ENCODE results near the gene OR4D9.
"Not testable (repeated sequence)": the region's sequence is repeated elsewhere in the genome, so short reads cannot be mapped to it uniquely, and the experiment has no call there.

The OR4D9 gene

GRCh38 chr11:59510941-59511589 lies at the start of gene OR4D9:
Gene OR4D9 (plus strand): TSS chr11:59511539. CDS start chr11:59514913, 3,374 bp downstream.
- no peak within 1 kb of the TSS for H3K27ac Mint-ChIP-seq
- no peaks in the 10 kb centered on the region for H3K9me3 Mint-ChIP-seq
- no peaks in the 10 kb centered on the region for H3K27me3 Mint-ChIP-seq
- no peaks in the 10 kb centered on the region for H3K36me3 Mint-ChIP-seq (ENCODE audit: low read depth)
- ATAC-seq (no peak), DNase-seq (no peak)
- H3K4me3 Mint-ChIP-seq = no peak within 1 kb of the TSS
- H3K4me1 Mint-ChIP-seq = peaks cover 16% of the 10 kb centered on the region

- ATAC-seq = no peak
- peaks cover 19% of the 10 kb centered on the region for H3K27me3 Mint-ChIP-seq
- no peaks in the 10 kb centered on the region for H3K9me3 Mint-ChIP-seq
- DNase-seq = no peak
- H3K36me3 Mint-ChIP-seq (ENCODE audit: low read depth) = no peaks in the 10 kb centered on the region
- no peak overlapping the region for H3K4me3 Mint-ChIP-seq
- H3K27ac Mint-ChIP-seq = no peak overlapping the region
- no peaks in the 10 kb centered on the region for H3K4me1 Mint-ChIP-seq
These were observed 48.1 kb upstream of the OR4D9 start for GRCh38 chr11:59463190-59463641.

GRCh38 chr11:59473015-59473414 lies 38.3 kb upstream of the OR4D9 start, which contains the start of gene OR4D10:
Gene OR4D10 (plus strand): TSS chr11:59473315. CDS start chr11:59477430, 4,115 bp downstream.
- Mint-ChIP-seq H3K27ac (no peak within 1 kb of the TSS), H3K36me3 (ENCODE audit: low read depth) (no peaks in the 10 kb centered on the region), H3K9me3 (no peaks in the 10 kb centered on the region), H3K4me1 (no peaks in the 10 kb centered on the region), H3K27me3 (peaks cover 11% of the 10 kb centered on the region), H3K4me3 (no peak within 1 kb of the TSS)
- DNase-seq (no peak), ATAC-seq (no peak)

DNA sequence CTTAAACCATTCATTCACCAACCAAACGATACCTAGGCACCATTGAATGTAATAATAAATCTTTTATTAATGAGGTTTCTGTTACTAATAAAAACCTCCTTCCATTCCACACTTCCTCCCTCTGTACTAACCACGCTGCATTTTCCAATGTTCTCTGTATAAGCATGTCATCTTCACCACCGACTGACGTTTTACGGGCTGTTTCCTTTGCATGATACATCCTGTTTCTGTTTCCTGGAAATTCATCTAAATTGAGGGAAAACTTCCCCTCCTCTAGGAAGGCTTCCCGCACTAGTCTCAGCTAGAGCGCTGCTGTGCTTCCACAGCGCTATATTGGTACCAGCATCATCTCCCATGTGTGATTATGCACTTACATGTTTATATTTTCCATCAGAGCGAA lies 36.2 kb upstream of the OR4D9 start:
- Mint-ChIP-seq H3K4me3 (no peak overlapping the region), H3K9me3 (no peaks in the 10 kb centered on the region), H3K36me3 (ENCODE audit: low read depth) (no peaks in the 10 kb centered on the region), H3K4me1 (no peaks in the 10 kb centered on the region), H3K27ac (no peak overlapping the region), H3K27me3 (peaks cover 10% of the 10 kb centered on the region)
- no peak for ATAC-seq
- no peak for DNase-seq

DNA sequence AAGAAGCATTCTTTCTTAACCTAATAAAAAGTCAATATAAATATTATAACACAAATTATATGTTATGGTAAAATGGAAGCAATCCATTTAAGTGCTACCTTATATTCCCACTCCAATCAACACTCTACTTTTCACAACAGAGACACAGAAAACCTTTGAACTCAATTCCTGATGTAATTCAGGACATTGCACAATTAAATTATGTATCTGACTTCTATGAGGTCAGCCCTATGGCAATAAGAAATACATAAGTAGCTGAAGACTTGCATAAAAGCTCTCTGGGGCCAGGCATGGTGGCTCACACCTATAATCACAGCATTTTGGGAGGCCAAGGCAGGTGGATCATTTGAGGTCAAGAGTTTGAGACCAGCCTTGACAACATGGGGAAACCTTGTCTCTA lies 31.4 kb upstream of the OR4D9 start:
- no peaks in the 10 kb centered on the region for H3K9me3 Mint-ChIP-seq
- no peak for DNase-seq
- ATAC-seq = no peak
- no peaks in the 10 kb centered on the region for H3K4me1 Mint-ChIP-seq
- no peaks in the 10 kb centered on the region for H3K36me3 Mint-ChIP-seq (ENCODE audit: low read depth)
- no peak overlapping the region for H3K27ac Mint-ChIP-seq
- no peak overlapping the region for H3K4me3 Mint-ChIP-seq
- peaks cover 10% of the 10 kb centered on the region for H3K27me3 Mint-ChIP-seq

DNA sequence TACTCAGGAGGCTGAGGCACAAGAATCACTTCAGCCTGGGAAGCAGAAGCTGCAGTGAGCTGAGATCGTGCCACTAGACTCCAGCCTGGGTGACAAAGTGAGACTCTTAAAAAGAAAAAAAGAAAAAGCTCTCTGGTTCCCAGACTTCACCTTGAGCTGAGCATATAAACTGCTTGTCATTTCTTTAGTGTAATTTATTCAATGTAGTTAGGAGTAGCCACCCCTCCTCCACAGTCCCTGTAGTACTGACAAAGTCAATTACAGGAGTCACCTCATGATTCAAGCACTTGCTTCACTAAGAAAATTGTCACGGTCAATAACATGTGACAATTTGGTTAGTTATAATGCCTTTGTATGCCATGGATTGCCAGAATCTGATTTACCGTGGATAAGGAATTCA lies 31.0 kb upstream of the OR4D9 start:
- Mint-ChIP-seq H3K9me3 (no peaks in the 10 kb centered on the region), H3K4me3 (no peak overlapping the region), H3K27me3 (peaks cover 10% of the 10 kb centered on the region), H3K36me3 (ENCODE audit: low read depth) (no peaks in the 10 kb centered on the region), H3K4me1 (no peaks in the 10 kb centered on the region), H3K27ac (no peak overlapping the region)
- no peak for ATAC-seq
- DNase-seq = no peak

DNA sequence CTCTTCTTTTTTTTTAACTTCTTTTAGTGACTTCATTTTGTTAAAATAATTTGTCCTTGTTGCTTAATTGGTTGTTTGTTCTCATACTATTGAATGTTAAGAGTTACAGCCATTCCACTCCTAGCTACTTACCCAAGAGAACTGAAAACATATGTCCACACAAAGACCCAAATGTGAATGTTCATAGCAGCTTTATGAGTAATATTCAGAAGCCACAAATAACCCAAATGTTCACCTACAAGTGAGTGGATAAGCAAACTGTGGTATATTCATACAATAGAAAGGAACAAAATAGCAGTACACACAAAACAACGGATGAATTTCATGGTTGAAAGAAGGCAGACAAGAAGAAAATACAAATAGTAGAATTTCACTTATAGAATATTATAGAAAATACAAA lies 9.4 kb upstream of the OR4D9 start:
- Mint-ChIP-seq H3K27ac (no peak overlapping the region), H3K27me3 (peaks cover 1% of the 10 kb centered on the region), H3K4me1 (no peaks in the 10 kb centered on the region), H3K4me3 (no peak overlapping the region), H3K36me3 (ENCODE audit: low read depth) (no peaks in the 10 kb centered on the region), H3K9me3 (no peaks in the 10 kb centered on the region)
- DNase-seq (no peak), ATAC-seq (peak; percentile 28)

DNA sequence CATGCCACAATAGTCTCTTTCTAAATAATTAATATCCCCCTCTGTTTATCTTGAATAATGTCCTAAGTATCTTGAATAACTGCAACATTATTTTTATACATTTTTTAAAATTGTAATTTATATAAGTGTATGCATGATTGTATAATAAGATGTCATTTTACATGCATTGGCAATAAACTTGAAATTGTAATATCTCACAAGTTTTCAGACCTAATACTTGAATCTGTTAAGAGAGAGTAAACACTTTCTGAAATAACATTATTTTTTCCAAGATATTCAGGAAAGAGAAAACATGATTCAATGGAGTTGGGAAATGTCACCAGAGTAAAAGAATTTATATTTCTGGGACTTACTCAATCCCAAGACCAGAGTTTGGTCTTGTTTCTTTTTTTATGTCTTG lies 8.1 kb upstream of the OR4D9 start, which contains the start of gene OR4D11:
Gene OR4D11, plus strand, starts transcription at position 301 of the 400 bp plus-strand sequence. Its CDS starts 0 bp downstream, at position 301.
- H3K4me3 Mint-ChIP-seq = no peak within 1 kb of the TSS
- no peak for DNase-seq
- no peaks in the 10 kb centered on the region for H3K4me1 Mint-ChIP-seq
- peaks cover 1% of the 10 kb centered on the region for H3K27me3 Mint-ChIP-seq
- no peak for ATAC-seq
- H3K36me3 Mint-ChIP-seq (ENCODE audit: low read depth) = no peaks in the 10 kb centered on the region
- H3K9me3 Mint-ChIP-seq = no peaks in the 10 kb centered on the region
- no peak within 1 kb of the TSS for H3K27ac Mint-ChIP-seq

DNA sequence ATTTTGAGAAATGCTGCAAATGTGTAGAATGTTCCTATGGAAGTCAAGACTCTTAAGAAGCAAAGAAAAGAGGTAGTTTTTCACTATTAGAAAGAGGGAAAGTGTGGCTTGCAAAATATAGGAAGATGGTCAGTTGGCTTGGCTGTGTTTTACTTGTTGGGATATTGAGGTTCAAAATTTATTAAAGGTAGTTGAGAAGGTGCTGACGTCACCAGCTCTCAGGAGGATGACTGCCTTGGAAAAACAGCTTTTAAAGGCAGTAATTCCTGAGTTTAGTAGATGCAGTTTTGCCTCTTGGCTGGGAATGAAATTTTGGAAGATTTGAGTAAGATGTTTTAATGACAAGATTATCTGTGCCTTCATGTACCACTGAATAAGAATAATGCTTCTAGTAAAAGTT lies 336 bp downstream of the OR4D9 start:
- Mint-ChIP-seq H3K9me3 (no peaks in the 10 kb centered on the region), H3K27ac (no peak overlapping the region), H3K27me3 (no peaks in the 10 kb centered on the region), H3K4me3 (no peak overlapping the region), H3K4me1 (peaks cover 16% of the 10 kb centered on the region), H3K36me3 (ENCODE audit: low read depth) (no peaks in the 10 kb centered on the region)
- no peak for DNase-seq
- ATAC-seq = no peak

GRCh38 chr11:59520139-59520538 lies 8.8 kb downstream of the OR4D9 start:
- not testable (repeated sequence) for H3K4me3 Mint-ChIP-seq; DNase-seq; H3K9me3 Mint-ChIP-seq; H3K27me3 Mint-ChIP-seq; H3K4me1 Mint-ChIP-seq; ATAC-seq; H3K36me3 Mint-ChIP-seq (ENCODE audit: low read depth); H3K27ac Mint-ChIP-seq

- ATAC-seq = no peak
- no peaks in the 10 kb centered on the region for H3K9me3 Mint-ChIP-seq
These were observed 9.4 kb downstream of the OR4D9 start for GRCh38 chr11:59520741-59521140.

DNA sequence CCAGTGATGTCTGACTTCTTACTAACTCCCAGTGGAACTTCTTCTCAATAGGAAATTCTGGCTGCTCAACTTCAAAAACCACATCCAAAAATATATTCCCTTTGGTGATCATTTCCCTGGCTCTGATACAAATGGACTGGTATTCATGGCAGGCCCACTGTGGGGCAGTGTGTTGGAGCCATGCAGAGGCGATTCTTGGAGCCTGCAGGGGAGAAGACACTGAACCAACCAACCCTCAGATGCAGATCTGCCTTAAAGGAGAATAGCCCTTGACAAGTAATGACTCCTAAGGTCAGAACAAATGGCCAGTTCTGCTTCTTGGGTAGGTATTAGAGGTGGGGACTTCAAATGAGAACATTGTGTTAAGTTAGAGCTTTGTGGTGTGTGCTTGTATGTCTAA lies 12.2 kb downstream of the OR4D9 start:
- DNase-seq = no peak
- no peaks in the 10 kb centered on the region for H3K9me3 Mint-ChIP-seq

More at GRCh38 chr11:59520741-59521140, 9.4 kb downstream of the OR4D9 start:
- H3K4me1 Mint-ChIP-seq = no peaks in the 10 kb centered on the region
- H3K36me3 Mint-ChIP-seq (ENCODE audit: low read depth) = no peaks in the 10 kb centered on the region
- no peak overlapping the region for H3K4me3 Mint-ChIP-seq
- no peak for DNase-seq
- peaks cover 5% of the 10 kb centered on the region for H3K27me3 Mint-ChIP-seq
- no peak overlapping the region for H3K27ac Mint-ChIP-seq

DNA sequence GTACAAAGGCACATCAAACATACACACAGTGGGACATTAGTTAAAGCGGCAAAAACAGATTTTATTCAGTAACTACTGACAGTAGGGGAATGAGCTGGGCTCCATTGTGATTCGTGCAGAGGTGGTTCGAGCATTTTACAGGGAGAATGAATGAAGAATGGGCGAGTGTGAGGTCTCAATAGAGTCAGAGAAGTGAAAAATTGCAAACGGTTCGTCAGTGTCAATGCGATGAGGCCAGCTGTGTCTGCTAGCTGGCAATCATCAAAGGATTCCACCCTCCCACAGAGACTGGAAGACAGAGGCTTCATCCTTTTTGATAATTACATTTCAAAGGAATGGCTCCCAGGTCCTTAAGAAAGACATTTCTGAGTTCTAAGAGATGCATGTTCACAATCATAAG lies 17.4 kb downstream of the OR4D9 start:
- Mint-ChIP-seq H3K36me3 (ENCODE audit: low read depth) (no peaks in the 10 kb centered on the region), H3K4me3 (no peak overlapping the region), H3K27me3 (peaks cover 3% of the 10 kb centered on the region), H3K9me3 (no peaks in the 10 kb centered on the region), H3K27ac (no peak overlapping the region), H3K4me1 (no peaks in the 10 kb centered on the region)
- ATAC-seq (no peak), DNase-seq (no peak)

More for the DNA sequence above, 12.2 kb downstream of the OR4D9 start:
- Mint-ChIP-seq H3K27ac (no peak overlapping the region), H3K27me3 (peaks cover 3% of the 10 kb centered on the region), H3K36me3 (ENCODE audit: low read depth) (no peaks in the 10 kb centered on the region), H3K4me3 (no peak overlapping the region), H3K4me1 (no peaks in the 10 kb centered on the region)
- no peak for ATAC-seq

DNA sequence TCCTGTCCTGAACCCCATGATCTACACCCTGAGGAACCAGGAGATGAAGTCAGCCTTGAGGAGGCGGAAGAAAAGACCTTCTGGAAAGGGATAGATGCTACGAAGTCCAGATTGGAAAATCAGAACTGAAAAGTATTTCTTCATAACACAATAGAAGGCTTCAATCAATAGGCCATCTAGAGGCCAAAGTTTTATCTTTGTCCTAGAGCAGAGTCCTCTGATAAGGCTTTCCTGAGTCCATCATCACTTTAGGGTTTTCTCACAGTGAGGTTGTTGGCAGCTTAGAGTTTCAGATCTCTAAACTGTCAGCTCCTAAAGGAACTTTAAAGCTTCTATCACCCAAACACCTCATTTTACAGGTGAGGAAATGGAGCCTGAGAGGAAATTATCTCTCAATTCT lies 21.3 kb downstream of the OR4D9 start:
- no peak for ATAC-seq

DNA sequence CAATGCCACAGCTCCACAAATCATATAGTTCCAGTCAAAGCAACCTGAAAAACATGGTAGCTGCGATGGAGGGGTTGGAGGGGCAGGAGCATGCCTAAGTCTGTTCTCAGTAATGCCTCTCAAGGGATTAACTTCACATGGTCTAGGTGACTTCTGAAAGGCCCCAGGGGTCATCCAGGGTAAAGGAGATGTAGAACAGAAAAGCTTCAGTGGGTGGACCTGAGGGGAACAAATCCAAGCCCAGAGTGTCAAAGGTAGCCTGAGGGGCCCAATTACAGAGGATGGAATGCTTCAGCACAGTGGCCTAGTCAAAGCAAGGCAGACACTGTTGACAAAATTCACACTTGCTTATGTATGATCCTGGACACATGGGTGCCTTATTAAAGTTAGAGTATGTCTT lies 23.3 kb downstream of the OR4D9 start:
- peaks cover 11% of the 10 kb centered on the region for H3K4me1 Mint-ChIP-seq
- no peak overlapping the region for H3K27ac Mint-ChIP-seq
- no peak for ATAC-seq
- no peaks in the 10 kb centered on the region for H3K36me3 Mint-ChIP-seq (ENCODE audit: low read depth)
- H3K9me3 Mint-ChIP-seq = no peaks in the 10 kb centered on the region
- no peak for DNase-seq
- no peaks in the 10 kb centered on the region for H3K27me3 Mint-ChIP-seq
- no peak overlapping the region for H3K4me3 Mint-ChIP-seq

More for the DNA sequence above, 21.3 kb downstream of the OR4D9 start:
- Mint-ChIP-seq H3K27ac (no peak overlapping the region), H3K36me3 (ENCODE audit: low read depth) (no peaks in the 10 kb centered on the region), H3K9me3 (no peaks in the 10 kb centered on the region), H3K27me3 (no peaks in the 10 kb centered on the region), H3K4me1 (peaks cover 8% of the 10 kb centered on the region), H3K4me3 (no peak overlapping the region)
- DNase-seq = no peak

Measured in activated naive CD8-positive, alpha-beta T cell treated with anti-CD3 and anti-CD28 coated beads, Interleukin-2, amount 50 U/mL, for 24 hours (primary cell).